Heart right ventricle (tissue), 16 donors: Measurements from ENCODE around the gene SLC9A5. TPM values are rescaled to one million over a fixed set of nuclear protein-coding genes. Genes with fewer than 3 reads are reported as not detected.
A peak's percentile ranks its signal among the peaks of the same experiment; 100 is the strongest.

ENCODE experiments used
- ATAC-seq, 8 donors: fragments of 200-7000 bp; cut with Tn5 transposase; one replicate each; pipeline ENCODE4 v1.9.1; 2020; ENCODE audit warnings: mild to moderate bottlenecking in 8 of 8, moderate library complexity in 8 of 8, moderate number of reproducible peaks in 1 of 8
- DNase-seq, 2 donors: peaks; one replicate each; pipeline ENCODE4 v3.0.0-alpha.2; 2020
- H3K27ac ChIP-seq, 10 donors: fragments of 200-600 bp; sonication (generic) in 2 of 10; one replicate each; pipeline versions ENCODE4 v1.5.0 to v1.8.0; 2020 to 2022; ENCODE audit warnings: mild to moderate bottlenecking in 3 of 10
- H3K27me3 ChIP-seq, 7 donors: fragments of 200-600 bp; one replicate each; pipeline ENCODE4 v1.8.0; 2021 to 2022; ENCODE audit warnings: mild to moderate bottlenecking in 2 of 7
- H3K36me3 ChIP-seq, 9 donors: fragments of 200-600 bp; sonication (generic) in 1 of 9; one replicate each; pipeline versions ENCODE4 v1.5.0 to v1.8.0; 2020 to 2022; ENCODE audit warnings: mild to moderate bottlenecking in 2 of 9
- H3K4me1 ChIP-seq, 9 donors: fragments of 200-600 bp; sonication (generic) in 1 of 9; one replicate each; pipeline versions ENCODE4 v1.5.0 to v1.8.0; 2020 to 2022; ENCODE audit warnings: mild to moderate bottlenecking in 4 of 9
- H3K4me3 ChIP-seq, 10 donors: fragments of 200-600 bp; sonication (generic) in 2 of 10; one replicate each; pipeline versions ENCODE4 v1.5.0 to v1.8.0; 2020 to 2022; ENCODE audit warnings: mild to moderate bottlenecking in 7 of 10, moderate library complexity in 2 of 10
- H3K9me3 ChIP-seq, 11 donors: fragments of 200-600 bp in 10 of 11; sonication (generic) in 2 of 11; one replicate each; pipeline versions ENCODE4 v1.5.0 to v1.8.0; 2013 to 2022; ENCODE audit warnings: mild to moderate bottlenecking in 2 of 11, control low read depth in 1 of 11, moderate library complexity in 1 of 11
- WGBS, 2 donors: extraction: QIAGEN DNeasy Blood & Tissue Kit; methylation state at CpG; one replicate each; pipeline ENCODE4 v1.1.7; 2013; ENCODE audit warnings: inconsistent platforms in 1 of 2; 5-methylcytosine and 5-hydroxymethylcytosine counted together
- intact Hi-C, 10 donors: fragments of 100-400 bp; cut with DNase I; formaldehyde crosslinking; loops; one replicate each; pipeline versions ENCODE4 v1.11.1 to v1.14.2; 2022
- polyA plus RNA-seq, 2 donors: library from polyadenylated mRNA; stranded (reverse); fragments of 200-250 nt; gene quantifications; one replicate each; pipeline ENCODE4 v1.2.3, GENCODE V29; 2013
- total RNA-seq, 10 donors: library from RNA; stranded (reverse); fragmentation: NEBNext Ultra II Directional in 3 of 10; extraction: Animal tissue kit (Norgen Biotek cat#: 25700) in 3 of 10; gene quantifications; one replicate each; pipeline versions ENCODE4 v1.2.1 to v1.2.4, GENCODE V29; 2021 to 2023
- TF ChIP-seq, protein P1 (sequence below), 9 donors: fragments of 200-600 bp; sonication (generic) in 2 of 9; IDR thresholded peaks; one replicate each; pipeline versions ENCODE4 v1.5.0 to v1.8.0; 2021 to 2022; ENCODE audit warnings: antibody characterized with exemption in 9 of 9, mild to moderate bottlenecking in 5 of 9, moderate library complexity in 1 of 9
- donor health status: Arrhythmogenic right ventricular cardiomyopathy.
- donor health status: ischemic (EF 13 %, LVEDD 7.1; RV severe dilation, severe dysfunction).
- donor health status: healthy with polysubstance abuse.
- donor health status: DM: no; HTN: yes; CAD: no.
- donor health status: DM: no; HTN: no; CAD: no.
- donor health status: ischemic (EF 25% LVEDD 6.9; RV normal size, moderate dysfunction).
- donor health status: ischemic (EF 25% LVEDD 5.7; RV mildly dilated, moderate dysfunction).
- donor health status: healthy.
- donor health status: DM: yes; HTN: yes; CAD: no.
- donor health status: Ischemic cardiomyopathy.
- donor health status: ischemic (EF 35%, LVEDD 5.7; RV mildly dilated, moderate dysfunction).
- donor health status: nonischemic (EF 11% LVEDD 7.7; RV severe dilation, severe dysfunction).
- donor health status: DM: yes; HTN: yes; CAD: no.
- donor health status: PGD.
- donor health status: ischemic (EF 29% LVEDD 5.4; RV normal size, mild dysfunction).
- donor health status: nonischemic (EF 23%, LVEDD 6.1; RV moderate dilation, normal function).

Gene SLC9A5
- total and polyA plus RNA-seq, 12 donors, result 0.26 to 2.4 (median 1.0) TPM

DNA sequence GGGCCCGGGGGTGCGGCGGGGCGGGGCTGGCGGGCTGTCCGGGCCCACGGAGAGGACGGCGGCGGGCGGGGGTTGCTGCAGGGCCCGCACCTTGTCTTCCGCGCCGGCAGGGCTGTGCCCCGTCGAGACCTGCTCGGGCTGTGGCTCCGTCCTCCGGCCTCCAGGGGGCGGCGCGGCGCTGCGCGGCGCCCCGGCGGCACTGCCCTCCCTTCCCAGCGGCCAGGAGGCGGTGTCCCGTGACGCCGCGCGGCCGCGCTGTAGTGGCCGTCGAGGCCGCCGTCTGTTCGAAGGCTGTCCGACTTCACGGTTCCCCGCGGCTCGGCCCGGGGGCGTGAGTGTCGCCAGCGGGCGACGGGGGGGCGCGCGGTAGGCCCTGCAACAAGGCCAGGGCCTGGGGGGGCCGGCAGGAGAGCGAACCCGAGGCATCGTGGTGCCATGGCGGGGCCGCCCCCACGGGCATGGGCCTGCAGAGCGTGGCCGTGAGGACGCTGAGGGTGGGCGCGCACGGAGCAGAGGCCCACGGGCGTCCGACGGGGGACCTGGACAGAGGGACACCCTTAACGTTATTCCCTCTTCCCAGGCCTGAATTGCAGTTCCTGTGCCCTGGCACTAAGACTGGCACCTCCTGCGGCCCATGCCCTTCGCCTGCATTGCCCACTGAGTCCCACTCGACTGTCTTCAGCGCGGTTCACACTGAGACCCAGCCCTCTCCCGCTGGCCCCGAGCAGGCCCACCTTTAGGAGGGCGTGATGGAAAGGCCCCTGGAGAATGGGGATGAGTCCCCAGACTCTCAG is 30.7 kb downstream of the SLC9A5 start, which contains the start of gene PLEKHG4:
Gene PLEKHG4 (plus strand): TSS at position 237 of the 794 bp plus-strand sequence. CDS start 513 bp downstream, at position 750.
- WGBS, 2 donors, result 24 to 27% methylated on average over 69 to 83 of the region's 83 CpGs
- Histone ChIP-seq H3K4me1 (peaks cover 0 to 29% (median 8%) of the 10 kb centered on the region in 9 donors), H3K27ac (peak within 1 kb of the TSS in 7 of 10 donors; percentile 16 to 72 (median 37)), H3K9me3 (no peaks in the 10 kb centered on the region), H3K27me3 (no peaks in the 10 kb centered on the region), H3K36me3 (peaks cover 0 to 8% (median 0%) of the 10 kb centered on the region in 9 donors), H3K4me3 (peak within 1 kb of the TSS; percentile 28 to 62 (median 54))
- peak; percentile 53 to 78 for DNase-seq
- peak; percentile 70 to 91 (median 82) for ATAC-seq
- TF ChIP-seq, protein P1, sequence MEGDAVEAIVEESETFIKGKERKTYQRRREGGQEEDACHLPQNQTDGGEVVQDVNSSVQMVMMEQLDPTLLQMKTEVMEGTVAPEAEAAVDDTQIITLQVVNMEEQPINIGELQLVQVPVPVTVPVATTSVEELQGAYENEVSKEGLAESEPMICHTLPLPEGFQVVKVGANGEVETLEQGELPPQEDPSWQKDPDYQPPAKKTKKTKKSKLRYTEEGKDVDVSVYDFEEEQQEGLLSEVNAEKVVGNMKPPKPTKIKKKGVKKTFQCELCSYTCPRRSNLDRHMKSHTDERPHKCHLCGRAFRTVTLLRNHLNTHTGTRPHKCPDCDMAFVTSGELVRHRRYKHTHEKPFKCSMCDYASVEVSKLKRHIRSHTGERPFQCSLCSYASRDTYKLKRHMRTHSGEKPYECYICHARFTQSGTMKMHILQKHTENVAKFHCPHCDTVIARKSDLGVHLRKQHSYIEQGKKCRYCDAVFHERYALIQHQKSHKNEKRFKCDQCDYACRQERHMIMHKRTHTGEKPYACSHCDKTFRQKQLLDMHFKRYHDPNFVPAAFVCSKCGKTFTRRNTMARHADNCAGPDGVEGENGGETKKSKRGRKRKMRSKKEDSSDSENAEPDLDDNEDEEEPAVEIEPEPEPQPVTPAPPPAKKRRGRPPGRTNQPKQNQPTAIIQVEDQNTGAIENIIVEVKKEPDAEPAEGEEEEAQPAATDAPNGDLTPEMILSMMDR (IDR thresholded peaks at IDR 0.05), result peak; percentile 47 to 77 (median 65)
- intact Hi-C loops, result loop anchor here in 5 of 10 donors (5.0 to 10.0 kb wide), 5 partner anchors 75 to 135 kb away; partner anchors contain the start of genes TPPP3 (in 3 of the 5) and ZDHHC1 (in 1 of the 5)

- H3K9me3 ChIP-seq, result no peaks in the 10 kb centered on the region
- H3K27ac ChIP-seq, result no peak overlapping the region
- no peak for DNase-seq
- TF ChIP-seq, protein P1 (IDR thresholded peaks at IDR 0.05), result no peak
- peaks cover 0 to 6% (median 0%) of the 10 kb centered on the region in 9 donors for H3K36me3 ChIP-seq
- intact Hi-C loops, result loop anchor here in 1 of 10 donors (10.0 kb wide), 1 partner anchor 114 kb away; the partner anchor contains the start of gene TPPP3
- 94 to 95% methylated on average over 15 of the region's 15 CpGs for WGBS, 2 donors
- no peaks in the 10 kb centered on the region for H3K27me3 ChIP-seq
- peaks cover 0 to 29% (median 8%) of the 10 kb centered on the region in 9 donors for H3K4me1 ChIP-seq
- no peak for ATAC-seq
- no peak overlapping the region for H3K4me3 ChIP-seq
Observed at GRCh38 chr16:67280090-67281015, 31.6 kb downstream of the SLC9A5 start.

DNA sequence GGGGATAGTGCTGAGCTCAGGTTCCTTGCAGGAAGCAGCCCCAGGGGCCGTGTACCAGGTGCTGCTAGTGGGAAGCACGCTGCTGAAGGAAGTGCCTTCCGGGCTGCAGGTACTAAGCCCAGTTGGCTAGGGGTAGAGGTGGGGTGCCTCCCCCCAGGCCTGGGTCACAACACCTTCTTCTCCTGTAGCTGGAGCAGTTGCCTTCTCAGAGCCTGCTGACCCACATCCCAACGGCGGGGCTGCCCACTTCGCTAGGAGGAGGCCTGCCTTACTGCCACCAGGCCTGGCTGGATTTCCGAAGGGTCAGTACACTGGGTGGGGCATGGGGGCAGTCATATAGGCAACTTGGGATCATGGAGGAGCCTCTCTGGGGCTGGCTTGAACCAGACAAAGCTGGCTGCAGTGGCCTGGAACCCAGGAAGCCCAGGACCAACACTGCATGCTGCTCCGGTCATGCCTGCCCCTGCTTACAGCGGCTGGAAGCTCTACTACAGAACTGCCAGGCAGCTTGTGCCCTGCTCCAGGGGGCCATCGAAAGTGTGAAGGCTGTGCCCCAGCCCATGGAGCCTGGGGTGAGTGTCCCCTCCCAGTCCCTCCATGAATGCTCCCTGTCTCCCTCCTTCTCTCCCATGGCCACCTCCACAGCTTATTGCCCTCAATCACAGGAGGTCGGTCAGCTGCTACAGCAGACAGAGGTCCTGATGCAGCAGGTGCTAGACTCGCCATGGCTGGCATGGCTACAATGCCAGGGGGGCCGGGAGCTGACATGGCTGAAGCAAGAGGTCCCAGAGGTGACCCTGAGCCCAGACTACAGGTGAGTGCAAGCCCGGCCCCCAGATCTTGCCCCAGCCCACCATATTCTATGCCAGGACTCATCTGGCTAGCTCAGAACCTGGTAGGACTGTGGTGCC is 33.0 kb downstream of the SLC9A5 start:
- DNase-seq, result no peak
- Histone ChIP-seq H3K9me3 (no peaks in the 10 kb centered on the region), H3K4me3 (no peak overlapping the region), H3K27ac (no peak overlapping the region), H3K4me1 (peaks cover 0 to 28% (median 8%) of the 10 kb centered on the region in 9 donors), H3K27me3 (no peaks in the 10 kb centered on the region), H3K36me3 (no peaks in the 10 kb centered on the region)
- intact Hi-C loops, result loop anchor here in 1 of 10 donors (10.0 kb wide), 1 partner anchor 113 kb away; the partner anchor contains the start of gene TPPP3
- no peak for ATAC-seq
- WGBS, 2 donors, result 93 to 94% methylated on average over 14 of the region's 14 CpGs
- TF ChIP-seq, protein P1 (IDR thresholded peaks at IDR 0.05), result no peak
